Measurements from ENCODE around the gene PCSK9. TPM values are rescaled to one million over a fixed set of nuclear protein-coding genes. Genes with fewer than 3 reads are reported as not detected.

The PCSK9 gene
- total RNA-seq, 1 experiment from 2014 or later = not detected

GRCh38 chr1:55055951-55056631 is 16.7 kb downstream of the PCSK9 start:
- H3K79me2 ChIP-seq (ENCODE audit: low read length) = no peaks in the 10 kb centered on the region
- no peak for DNase-seq
- H3K4me1 ChIP-seq (ENCODE audit: low read length) = no peaks in the 10 kb centered on the region
- no peaks in the 10 kb centered on the region for H4K20me1 ChIP-seq (ENCODE audit: insufficient read depth, low read depth, low read length)
- no peak overlapping the region for H3K9ac ChIP-seq (ENCODE audit: low read length)
- H3K4me2 ChIP-seq (ENCODE audit: low read depth, low read length, poor library complexity, severe bottlenecking) = no peak overlapping the region
- no peak overlapping the region for H3K4me3 ChIP-seq (ENCODE audit: low read length)
- no peak overlapping the region for H3K27ac ChIP-seq (ENCODE audit: low read length)
- no peaks in the 10 kb centered on the region for H3K9me2 ChIP-seq (replicated peaks; ENCODE audit: insufficient read depth, low read length)
- no peaks in the 10 kb centered on the region for H3K9me3 ChIP-seq (ENCODE audit: low read length)
- no peaks in the 10 kb centered on the region for H3K27me3 ChIP-seq (ENCODE audit: low read length)
- H2AFZ ChIP-seq (ENCODE audit: low read length) = no peak overlapping the region
- H3K36me3 ChIP-seq (ENCODE audit: insufficient read depth, low read length) = no peaks in the 10 kb centered on the region

- Histone ChIP-seq H4K20me1 (ENCODE audit: insufficient read depth, low read depth, low read length) (no peaks in the 10 kb centered on the region), H3K9ac (ENCODE audit: low read length) (no peak overlapping the region), H3K27me3 (ENCODE audit: low read length) (no peaks in the 10 kb centered on the region), H3K9me3 (ENCODE audit: low read length) (no peaks in the 10 kb centered on the region), H3K9me2 (replicated peaks; ENCODE audit: insufficient read depth, low read length) (no peaks in the 10 kb centered on the region), H2AFZ (ENCODE audit: low read length) (no peak overlapping the region), H3K79me2 (ENCODE audit: low read length) (no peaks in the 10 kb centered on the region), H3K4me3 (ENCODE audit: low read length) (no peak overlapping the region), H3K4me2 (ENCODE audit: low read depth, low read length, poor library complexity, severe bottlenecking) (no peak overlapping the region), H3K4me1 (ENCODE audit: low read length) (no peaks in the 10 kb centered on the region), H3K36me3 (ENCODE audit: insufficient read depth, low read length) (no peaks in the 10 kb centered on the region), H3K27ac (ENCODE audit: low read length) (no peak overlapping the region)
- no peak for DNase-seq
Observed at GRCh38 chr1:55056632-55056992, 17.3 kb downstream of the PCSK9 start.

- Histone ChIP-seq H3K9ac (ENCODE audit: low read length) (no peak overlapping the region), H3K79me2 (ENCODE audit: low read length) (no peaks in the 10 kb centered on the region), H3K27me3 (ENCODE audit: low read length) (no peaks in the 10 kb centered on the region), H3K36me3 (ENCODE audit: insufficient read depth, low read length) (no peaks in the 10 kb centered on the region), H2AFZ (ENCODE audit: low read length) (no peak overlapping the region), H3K9me3 (ENCODE audit: low read length) (no peaks in the 10 kb centered on the region), H3K27ac (ENCODE audit: low read length) (no peak overlapping the region), H3K4me2 (ENCODE audit: low read depth, low read length, poor library complexity, severe bottlenecking) (no peak overlapping the region), H3K4me1 (ENCODE audit: low read length) (no peaks in the 10 kb centered on the region), H4K20me1 (ENCODE audit: insufficient read depth, low read depth, low read length) (no peaks in the 10 kb centered on the region), H3K9me2 (replicated peaks; ENCODE audit: insufficient read depth, low read length) (no peaks in the 10 kb centered on the region), H3K4me3 (ENCODE audit: low read length) (no peak overlapping the region)
- no peak for DNase-seq
Observed at GRCh38 chr1:55057270-55057955, 18.1 kb downstream of the PCSK9 start.

GRCh38 chr1:55057956-55058298 is 18.6 kb downstream of the PCSK9 start:
- no peak overlapping the region for H3K4me2 ChIP-seq (ENCODE audit: low read depth, low read length, poor library complexity, severe bottlenecking)
- no peaks in the 10 kb centered on the region for H3K27me3 ChIP-seq (ENCODE audit: low read length)
- no peaks in the 10 kb centered on the region for H3K9me2 ChIP-seq (replicated peaks; ENCODE audit: insufficient read depth, low read length)
- H2AFZ ChIP-seq (ENCODE audit: low read length) = no peak overlapping the region
- no peaks in the 10 kb centered on the region for H3K36me3 ChIP-seq (ENCODE audit: insufficient read depth, low read length)
- H3K79me2 ChIP-seq (ENCODE audit: low read length) = no peaks in the 10 kb centered on the region
- H4K20me1 ChIP-seq (ENCODE audit: insufficient read depth, low read depth, low read length) = no peaks in the 10 kb centered on the region
- no peaks in the 10 kb centered on the region for H3K9me3 ChIP-seq (ENCODE audit: low read length)
- no peak overlapping the region for H3K27ac ChIP-seq (ENCODE audit: low read length)
- no peaks in the 10 kb centered on the region for H3K4me1 ChIP-seq (ENCODE audit: low read length)
- DNase-seq = no peak
- H3K4me3 ChIP-seq (ENCODE audit: low read length) = no peak overlapping the region
- H3K9ac ChIP-seq (ENCODE audit: low read length) = no peak overlapping the region

GRCh38 chr1:55059302-55060132 is 20.2 kb downstream of the PCSK9 start:
- Histone ChIP-seq H3K9ac (ENCODE audit: low read length) (no peak overlapping the region), H3K4me2 (ENCODE audit: low read depth, low read length, poor library complexity, severe bottlenecking) (no peak overlapping the region), H3K4me3 (ENCODE audit: low read length) (no peak overlapping the region), H3K36me3 (ENCODE audit: insufficient read depth, low read length) (no peaks in the 10 kb centered on the region), H3K9me3 (ENCODE audit: low read length) (no peaks in the 10 kb centered on the region), H3K9me2 (replicated peaks; ENCODE audit: insufficient read depth, low read length) (no peaks in the 10 kb centered on the region), H2AFZ (ENCODE audit: low read length) (no peak overlapping the region), H3K4me1 (ENCODE audit: low read length) (peaks cover 5% of the 10 kb centered on the region; the same call in 1 of the 2 replicates), H3K27me3 (ENCODE audit: low read length) (no peaks in the 10 kb centered on the region), H3K79me2 (ENCODE audit: low read length) (no peaks in the 10 kb centered on the region), H3K27ac (ENCODE audit: low read length) (no peak overlapping the region), H4K20me1 (ENCODE audit: insufficient read depth, low read depth, low read length) (no peaks in the 10 kb centered on the region)
- DNase-seq = no peak

GRCh38 chr1:55060133-55060999 is 21.0 kb downstream of the PCSK9 start:
- Histone ChIP-seq H3K27me3 (ENCODE audit: low read length) (no peaks in the 10 kb centered on the region), H3K9ac (ENCODE audit: low read length) (no peak overlapping the region), H3K4me3 (ENCODE audit: low read length) (no peak overlapping the region), H3K4me2 (ENCODE audit: low read depth, low read length, poor library complexity, severe bottlenecking) (no peak overlapping the region), H2AFZ (ENCODE audit: low read length) (no peak overlapping the region), H3K9me2 (replicated peaks; ENCODE audit: insufficient read depth, low read length) (no peaks in the 10 kb centered on the region), H3K27ac (ENCODE audit: low read length) (no peak overlapping the region), H3K9me3 (ENCODE audit: low read length) (no peaks in the 10 kb centered on the region), H3K4me1 (ENCODE audit: low read length) (peaks cover 9% of the 10 kb centered on the region; the same call in 1 of the 2 replicates), H3K36me3 (ENCODE audit: insufficient read depth, low read length) (no peaks in the 10 kb centered on the region), H3K79me2 (ENCODE audit: low read length) (no peaks in the 10 kb centered on the region), H4K20me1 (ENCODE audit: insufficient read depth, low read depth, low read length) (no peaks in the 10 kb centered on the region)
- DNase-seq = no peak

- Histone ChIP-seq H3K4me1 (ENCODE audit: low read length) (peaks cover 9% of the 10 kb centered on the region; the same call in 1 of the 2 replicates), H3K36me3 (ENCODE audit: insufficient read depth, low read length) (no peaks in the 10 kb centered on the region), H4K20me1 (ENCODE audit: insufficient read depth, low read depth, low read length) (no peaks in the 10 kb centered on the region), H3K9ac (ENCODE audit: low read length) (no peak overlapping the region), H3K4me3 (ENCODE audit: low read length) (no peak overlapping the region), H3K9me2 (replicated peaks; ENCODE audit: insufficient read depth, low read length) (no peaks in the 10 kb centered on the region), H3K4me2 (ENCODE audit: low read depth, low read length, poor library complexity, severe bottlenecking) (no peak overlapping the region), H3K27ac (ENCODE audit: low read length) (no peak overlapping the region), H2AFZ (ENCODE audit: low read length) (no peak overlapping the region), H3K9me3 (ENCODE audit: low read length) (no peaks in the 10 kb centered on the region), H3K79me2 (ENCODE audit: low read length) (no peaks in the 10 kb centered on the region), H3K27me3 (ENCODE audit: low read length) (no peaks in the 10 kb centered on the region)
- no peak for DNase-seq
Observed at GRCh38 chr1:55061000-55061705, 21.8 kb downstream of the PCSK9 start.
